Stomach (tissue), 9 donors: ENCODE results near the gene CCDC138. TPM values are rescaled to one million over a fixed set of nuclear protein-coding genes. Genes with fewer than 3 reads are reported as not detected.

Experiments used
- DNase-seq, 2 donors: peaks; one replicate each; pipeline versions ENCODE4 v3.0.0 to v3.0.0-alpha.2; 2013 to 2019
- H3K27ac ChIP-seq, 5 donors: fragments of 200-600 bp in 4 of 5; sonication (generic) in 4 of 5; one replicate each; pipeline ENCODE4 v1.5.1; 2013 to 2019; ENCODE audit warnings: mild to moderate bottlenecking in 1 of 5, moderate library complexity in 1 of 5
- H3K27me3 ChIP-seq, 3 donors: fragments of 200-600 bp; sonication (generic); one replicate each; pipeline ENCODE4 v1.5.1; 2017 to 2019; ENCODE audit warnings: mixed run types in 1 of 3
- H3K36me3 ChIP-seq, 4 donors: fragments of 200-600 bp; sonication (generic); 1 replicate in 3 of 4; 2 replicates in 1 of 4; pipeline ENCODE4 v1.5.1; 2016 to 2019
- H3K4me1 ChIP-seq, 4 donors: fragments of 200-600 bp; sonication (generic); one replicate each; pipeline ENCODE4 v1.5.1; 2016 to 2019
- H3K4me3 ChIP-seq, 4 donors: fragments of 200-600 bp; sonication (generic) in 3 of 4; one replicate each; pipeline ENCODE4 v1.5.1; 2016 to 2019; ENCODE audit warnings: mild to moderate bottlenecking in 1 of 4
- H3K9me3 ChIP-seq, 4 donors: fragments of 200-600 bp; sonication (generic); one replicate each; pipeline ENCODE4 v1.5.1; 2016 to 2019
- EP300 ChIP-seq: sonication (generic); formaldehyde crosslinking; IDR thresholded peaks from one replicate; pipeline ENCODE4 v1.6.1; 2017; ENCODE audit warnings: antibody characterized with exemption
- POLR2A ChIP-seq, 4 donors: fragments of 450-650 bp; IDR thresholded peaks; one replicate each; pipeline ENCODE4 v1.6.1; 2016; ENCODE audit warnings: antibody characterized with exemption in 4 of 4, control low read depth in 2 of 4, mild to moderate bottlenecking in 1 of 4, moderate library complexity in 1 of 4
- POLR2AphosphoS5 ChIP-seq, 3 donors: sonication (generic); formaldehyde crosslinking; IDR thresholded peaks; one replicate each; pipeline ENCODE4 v1.6.1; 2016; ENCODE audit warnings: antibody characterized with exemption in 3 of 3
- WGBS, 5 donors: extraction: QIAGEN DNeasy Blood & Tissue Kit in 3 of 5; methylation state at CpG; one replicate each; pipeline versions ENCODE4 v1.1.5 to v1.1.7; 2013 to 2018; 5-methylcytosine and 5-hydroxymethylcytosine counted together
- intact Hi-C: fragments of 100-400 bp; cut with DNase I; formaldehyde crosslinking; loops from one replicate; pipeline ENCODE4 v1.15.1; 2023; ENCODE audit warnings: low total_unique reads
- polyA plus RNA-seq, 3 donors: library from polyadenylated mRNA; stranded (reverse); fragments of 200-250 nt; gene quantifications; one replicate each; pipeline ENCODE4 v1.2.3, GENCODE V29; 2013
- total RNA-seq, 5 donors: library from RNA; depleted of rRNA; stranded (reverse); fragments of >200 nt; gene quantifications; one replicate each; pipeline versions ENCODE4 v1.1.0 to v1.2.3, GENCODE V29; 2014 to 2016
- TF ChIP-seq, protein P1 (sequence below), 7 experiments: fragments of 450-650 bp in 4 of 7; fragments of 200-600 bp in 3 of 7; sonication (generic) in 3 of 7; IDR thresholded peaks; one replicate each; pipeline ENCODE4 v1.5.1; 2016 to 2019; ENCODE audit warnings: antibody characterized with exemption in 7 of 7, control low read depth in 2 of 7, mild to moderate bottlenecking in 1 of 7
- donor health status: healthy with polysubstance abuse.
- donor health status: Bipolar disorder and iron deficiency.
- donor health status: healthy.

Gene CCDC138
- total and polyA plus RNA-seq, 8 donors, result 0.29 to 25.4 (median 1.9) TPM

DNA sequence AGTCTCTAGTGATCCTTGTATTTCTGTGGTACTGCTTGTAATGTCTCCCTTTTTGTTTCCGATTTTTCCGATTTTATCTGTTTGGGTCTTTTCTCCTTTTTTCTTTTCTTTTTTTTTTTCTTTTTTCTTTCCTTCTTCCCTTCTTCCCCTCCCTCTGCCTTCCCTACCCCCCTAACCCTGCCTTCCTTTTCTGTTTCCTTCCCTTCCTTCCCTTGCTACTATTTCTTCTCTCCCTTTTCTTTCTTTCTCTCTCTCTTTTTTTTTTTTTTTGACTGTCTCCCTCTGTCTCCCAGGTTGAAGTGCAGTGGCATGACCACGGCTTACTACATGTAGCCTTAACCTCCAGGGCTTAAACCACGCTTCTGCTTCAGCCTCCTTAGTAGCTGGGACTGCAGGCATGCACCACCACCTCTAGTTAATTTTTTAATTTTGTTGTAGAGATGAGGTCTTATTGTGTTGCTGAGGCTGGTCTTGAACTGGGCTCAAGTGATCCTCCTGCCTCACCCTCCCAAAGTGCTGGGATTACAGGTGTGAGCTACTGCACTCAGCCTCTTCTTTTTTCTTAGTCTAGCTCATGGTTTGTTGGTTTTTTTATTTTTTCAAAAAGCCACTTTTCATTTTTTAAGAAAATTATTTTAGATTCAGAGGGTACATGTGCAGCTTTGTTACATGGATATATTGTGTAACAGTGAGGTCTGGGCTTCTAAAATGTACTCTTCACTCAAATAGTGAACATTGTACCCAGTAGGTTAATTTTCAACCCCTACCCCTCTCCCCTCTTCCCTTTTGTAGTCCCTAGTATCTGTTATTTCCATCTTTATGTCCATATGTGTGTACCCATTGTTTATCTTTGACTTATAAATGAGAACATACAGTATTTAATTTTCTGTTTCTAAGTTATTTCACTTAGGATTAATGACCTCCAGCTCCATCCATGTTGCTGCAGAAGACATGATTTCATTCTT, 24.7 kb downstream of the CCDC138 start:
- no peaks in the 10 kb centered on the region for H3K4me1 ChIP-seq

DNA sequence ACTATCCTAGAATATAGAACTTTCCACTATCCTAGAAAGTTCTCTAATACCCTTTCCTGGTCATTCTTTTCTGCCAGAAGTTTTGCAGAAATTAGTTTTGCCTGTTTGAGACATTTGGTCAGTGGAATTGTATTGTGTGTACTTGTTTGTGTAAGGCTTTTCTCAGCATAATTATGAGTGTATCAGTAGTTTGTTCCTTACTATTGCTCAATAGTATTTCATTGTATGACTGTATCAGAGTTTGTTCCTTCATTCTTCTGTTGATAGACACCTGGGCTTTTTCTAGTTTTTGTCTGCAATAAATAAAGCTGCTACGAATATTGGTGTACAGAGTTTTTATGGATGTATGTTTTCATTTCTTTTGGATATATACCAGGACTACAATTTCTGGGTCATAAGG, 27.2 kb downstream of the CCDC138 start:
- no peak for TF ChIP-seq POLR2AphosphoS5 (IDR thresholded peaks at IDR 0.05)
- no peaks in the 10 kb centered on the region for H3K27me3 ChIP-seq
- peaks cover 18 to 48% (median 39%) of the 10 kb centered on the region in 4 donors for H3K36me3 ChIP-seq
- intact Hi-C loops, result no loop called here
- H3K4me1 ChIP-seq, result no peaks in the 10 kb centered on the region
- no peak for DNase-seq
- WGBS, 5 donors, result 86 to 92% (median 88%) methylated on average over 1 of the region's 1 CpG
- no peak overlapping the region for H3K27ac ChIP-seq
- no peak overlapping the region for H3K4me3 ChIP-seq
- H3K9me3 ChIP-seq, result peaks cover 0 to 12% (median 3%) of the 10 kb centered on the region in 4 donors

More for the DNA sequence above, 24.7 kb downstream of the CCDC138 start:
- WGBS, 5 donors, result 95 to 98% (median 96%) methylated on average over 4 of the region's 4 CpGs
- DNase-seq, result no peak
- H3K9me3 ChIP-seq, result peaks cover 0 to 12% (median 3%) of the 10 kb centered on the region in 4 donors
- H3K27me3 ChIP-seq, result no peaks in the 10 kb centered on the region
- peaks cover 9 to 36% (median 25%) of the 10 kb centered on the region in 4 donors for H3K36me3 ChIP-seq
- TF ChIP-seq POLR2AphosphoS5 (IDR thresholded peaks at IDR 0.05) (no peak), POLR2A (IDR thresholded peaks at IDR 0.05) (no peak), EP300 (no peak)
- TF ChIP-seq, protein P1, sequence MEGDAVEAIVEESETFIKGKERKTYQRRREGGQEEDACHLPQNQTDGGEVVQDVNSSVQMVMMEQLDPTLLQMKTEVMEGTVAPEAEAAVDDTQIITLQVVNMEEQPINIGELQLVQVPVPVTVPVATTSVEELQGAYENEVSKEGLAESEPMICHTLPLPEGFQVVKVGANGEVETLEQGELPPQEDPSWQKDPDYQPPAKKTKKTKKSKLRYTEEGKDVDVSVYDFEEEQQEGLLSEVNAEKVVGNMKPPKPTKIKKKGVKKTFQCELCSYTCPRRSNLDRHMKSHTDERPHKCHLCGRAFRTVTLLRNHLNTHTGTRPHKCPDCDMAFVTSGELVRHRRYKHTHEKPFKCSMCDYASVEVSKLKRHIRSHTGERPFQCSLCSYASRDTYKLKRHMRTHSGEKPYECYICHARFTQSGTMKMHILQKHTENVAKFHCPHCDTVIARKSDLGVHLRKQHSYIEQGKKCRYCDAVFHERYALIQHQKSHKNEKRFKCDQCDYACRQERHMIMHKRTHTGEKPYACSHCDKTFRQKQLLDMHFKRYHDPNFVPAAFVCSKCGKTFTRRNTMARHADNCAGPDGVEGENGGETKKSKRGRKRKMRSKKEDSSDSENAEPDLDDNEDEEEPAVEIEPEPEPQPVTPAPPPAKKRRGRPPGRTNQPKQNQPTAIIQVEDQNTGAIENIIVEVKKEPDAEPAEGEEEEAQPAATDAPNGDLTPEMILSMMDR (IDR thresholded peaks at IDR 0.05), result no peak
- H3K4me3 ChIP-seq, result no peak overlapping the region
- intact Hi-C loops, result no loop called here
- H3K27ac ChIP-seq, result no peak overlapping the region

DNA sequence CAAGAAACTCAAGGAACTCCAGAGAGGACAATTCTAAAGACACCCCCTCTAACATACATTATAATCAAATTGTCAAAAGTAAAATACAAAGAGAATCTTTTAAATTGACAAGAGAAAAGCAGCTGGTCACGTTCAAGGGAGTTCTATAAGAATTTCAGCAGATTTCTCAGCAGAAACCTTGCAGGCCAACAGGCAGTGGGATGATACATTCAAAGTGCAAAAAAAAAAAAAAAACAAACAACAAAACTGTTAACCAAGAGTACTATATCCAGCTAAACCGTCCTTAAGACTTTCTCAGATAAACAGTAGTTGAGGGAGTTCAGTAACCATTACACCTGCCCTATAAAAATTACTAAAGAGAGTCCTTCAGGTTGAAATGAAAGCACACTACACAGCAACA, 33.9 kb downstream of the CCDC138 start:
- intact Hi-C loops, result no loop called here
- Histone ChIP-seq H3K36me3 (peaks cover 16 to 40% (median 39%) of the 10 kb centered on the region in 4 donors), H3K9me3 (peaks cover 0 to 28% (median 6%) of the 10 kb centered on the region in 4 donors), H3K27ac (no peak overlapping the region), H3K4me1 (peaks cover 0 to 19% (median 5%) of the 10 kb centered on the region in 4 donors), H3K4me3 (no peak overlapping the region), H3K27me3 (no peaks in the 10 kb centered on the region)
- DNase-seq, result no peak
- no peak for TF ChIP-seq POLR2AphosphoS5 (IDR thresholded peaks at IDR 0.05)
- TF ChIP-seq EP300, result no peak
- TF ChIP-seq, protein P1 (IDR thresholded peaks at IDR 0.05), result no peak
- TF ChIP-seq POLR2A (IDR thresholded peaks at IDR 0.05), result no peak
- 94 to 98% (median 96%) methylated on average over 2 of the region's 2 CpGs for WGBS, 5 donors

DNA sequence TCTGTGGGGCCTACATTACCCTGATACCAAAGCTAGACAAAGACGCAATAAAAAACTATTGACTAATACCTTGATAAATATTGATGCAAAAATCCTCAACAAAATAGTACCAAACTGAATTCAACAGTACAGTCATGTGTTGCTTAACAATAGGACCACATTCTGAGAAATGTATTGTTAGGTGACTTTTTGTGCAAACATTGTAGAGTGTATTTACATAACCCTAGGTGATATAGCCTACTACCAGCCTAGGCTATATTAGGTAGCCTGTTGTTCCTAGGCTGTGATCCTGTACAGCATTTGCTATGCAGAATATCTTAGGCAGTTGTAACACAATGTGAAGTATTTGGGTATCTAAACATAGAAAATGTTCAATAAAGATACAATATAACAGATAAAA, 36.7 kb downstream of the CCDC138 start:
- 39 to 80% (median 61%) methylated on average over 1 of the region's 1 CpG for WGBS, 5 donors
- DNase-seq, result peak in 1 of 2 donors; percentile 23
- peaks cover 0 to 28% (median 6%) of the 10 kb centered on the region in 4 donors for H3K9me3 ChIP-seq
- H3K36me3 ChIP-seq, result peaks cover 3 to 15% (median 13%) of the 10 kb centered on the region in 4 donors
- H3K4me3 ChIP-seq, result no peak overlapping the region
- no peaks in the 10 kb centered on the region for H3K27me3 ChIP-seq
- intact Hi-C loops, result no loop called here
- H3K27ac ChIP-seq, result peak overlapping the region in 1 of 5 donors; percentile 13
- H3K4me1 ChIP-seq, result peaks cover 0 to 19% (median 5%) of the 10 kb centered on the region in 4 donors
- TF ChIP-seq, protein P1 (IDR thresholded peaks at IDR 0.05), result no peak
- TF ChIP-seq POLR2A (IDR thresholded peaks at IDR 0.05) (no peak), POLR2AphosphoS5 (IDR thresholded peaks at IDR 0.05) (peak in 1 of 3 donors; percentile 77), EP300 (no peak)
